GM12875 (cell line): Measurements from ENCODE around the gene SVIL.
"Not testable (repeated sequence)": the region's sequence is repeated elsewhere in the genome, so short reads cannot be mapped to it uniquely, and the experiment has no call there.

Source experiments
- H3K4me3 ChIP-seq: one replicate; pipeline ENCODE4 v1.5.1; 2011; ENCODE audit warnings: low read depth, low read length, control low read depth
- TF ChIP-seq, protein P1 (sequence below): IDR thresholded peaks from 2 replicates; pipeline ENCODE4 v1.5.1; 2011; ENCODE audit warnings: low read depth, mild to moderate bottlenecking, control low read depth, inconsistent platforms, low read length, moderate library complexity, borderline replicate concordance; ENCODE audit not compliant: insufficient read depth

Gene SVIL

GRCh38 chr10:29621161-29621560 lies 13.6 kb downstream of the SVIL start:
- no peak overlapping the region for H3K4me3 ChIP-seq
- TF ChIP-seq, protein P1, sequence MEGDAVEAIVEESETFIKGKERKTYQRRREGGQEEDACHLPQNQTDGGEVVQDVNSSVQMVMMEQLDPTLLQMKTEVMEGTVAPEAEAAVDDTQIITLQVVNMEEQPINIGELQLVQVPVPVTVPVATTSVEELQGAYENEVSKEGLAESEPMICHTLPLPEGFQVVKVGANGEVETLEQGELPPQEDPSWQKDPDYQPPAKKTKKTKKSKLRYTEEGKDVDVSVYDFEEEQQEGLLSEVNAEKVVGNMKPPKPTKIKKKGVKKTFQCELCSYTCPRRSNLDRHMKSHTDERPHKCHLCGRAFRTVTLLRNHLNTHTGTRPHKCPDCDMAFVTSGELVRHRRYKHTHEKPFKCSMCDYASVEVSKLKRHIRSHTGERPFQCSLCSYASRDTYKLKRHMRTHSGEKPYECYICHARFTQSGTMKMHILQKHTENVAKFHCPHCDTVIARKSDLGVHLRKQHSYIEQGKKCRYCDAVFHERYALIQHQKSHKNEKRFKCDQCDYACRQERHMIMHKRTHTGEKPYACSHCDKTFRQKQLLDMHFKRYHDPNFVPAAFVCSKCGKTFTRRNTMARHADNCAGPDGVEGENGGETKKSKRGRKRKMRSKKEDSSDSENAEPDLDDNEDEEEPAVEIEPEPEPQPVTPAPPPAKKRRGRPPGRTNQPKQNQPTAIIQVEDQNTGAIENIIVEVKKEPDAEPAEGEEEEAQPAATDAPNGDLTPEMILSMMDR = no peak

GRCh38 chr10:29620112-29620690 lies 14.6 kb downstream of the SVIL start:
- TF ChIP-seq, protein P1 = no peak
- H3K4me3 ChIP-seq = no peak overlapping the region

- TF ChIP-seq, protein P1 = no peak
- H3K4me3 ChIP-seq = no peak overlapping the region
Measured at GRCh38 chr10:29619241-29619669, 15.5 kb downstream of the SVIL start.

DNA sequence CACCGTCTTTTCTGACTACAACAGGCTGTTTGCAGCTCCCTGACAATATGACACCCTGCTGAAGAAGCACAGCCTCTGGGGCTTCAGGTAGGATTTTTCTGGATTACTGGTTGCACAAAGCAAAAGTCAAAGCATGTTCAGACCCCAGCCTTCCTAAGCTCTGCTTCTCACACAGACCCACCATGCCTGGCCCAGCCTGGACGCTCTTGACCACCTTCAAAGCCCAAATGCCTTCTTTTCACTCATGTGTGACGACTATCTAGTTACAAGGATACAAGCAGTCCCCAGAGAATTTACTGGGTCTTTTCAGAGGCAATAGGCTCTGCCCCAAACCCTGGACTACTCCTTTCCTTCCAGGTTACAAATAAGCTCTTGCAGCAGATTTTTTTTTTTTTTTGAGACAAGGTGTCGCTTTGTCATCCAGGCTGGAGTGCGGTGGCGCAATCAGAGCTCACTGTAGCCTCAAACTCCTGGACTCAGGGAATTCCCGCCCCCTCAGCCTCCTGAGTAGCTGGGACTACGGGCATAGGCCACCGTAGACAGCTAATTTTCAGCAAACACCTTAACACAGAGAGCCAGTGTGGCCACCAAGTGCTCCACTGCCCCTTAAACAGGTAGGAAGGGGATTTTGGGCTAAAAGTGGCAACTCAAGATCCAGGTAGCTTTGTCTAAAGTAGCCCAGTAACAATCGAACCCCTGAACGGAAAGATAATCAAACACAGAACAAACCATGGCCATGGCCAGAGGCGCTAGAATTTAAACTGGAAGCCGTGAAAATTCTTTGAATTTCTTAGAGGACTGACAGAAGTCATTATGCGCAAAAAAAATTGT lies 16.2 kb downstream of the SVIL start:
- TF ChIP-seq, protein P1 = no peak
- no peak overlapping the region for H3K4me3 ChIP-seq

- TF ChIP-seq, protein P1 = no peak
- H3K4me3 ChIP-seq = no peak overlapping the region
Measured at GRCh38 chr10:29617880-29618340, 16.9 kb downstream of the SVIL start.

DNA sequence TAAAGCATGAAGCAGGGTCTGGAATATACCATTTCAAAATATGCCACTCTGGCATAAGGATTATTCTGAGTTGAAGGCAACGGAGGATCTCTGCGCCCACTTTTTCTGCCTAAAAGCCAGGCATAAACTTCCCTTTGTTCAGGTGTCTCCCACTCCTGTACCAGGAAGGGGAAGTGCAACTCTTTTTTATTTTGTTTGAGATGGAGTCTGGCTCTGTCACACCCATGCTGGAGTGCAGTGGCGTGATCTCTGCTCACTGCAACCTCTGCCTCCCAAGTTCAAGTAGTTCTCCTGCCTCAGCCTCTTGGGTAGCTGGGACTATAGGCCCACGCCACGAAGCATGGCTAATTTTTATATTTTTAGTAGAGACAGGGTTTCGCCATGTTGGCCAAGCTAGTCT lies 18.2 kb downstream of the SVIL start:
- TF ChIP-seq, protein P1 = no peak
- no peak overlapping the region for H3K4me3 ChIP-seq

DNA sequence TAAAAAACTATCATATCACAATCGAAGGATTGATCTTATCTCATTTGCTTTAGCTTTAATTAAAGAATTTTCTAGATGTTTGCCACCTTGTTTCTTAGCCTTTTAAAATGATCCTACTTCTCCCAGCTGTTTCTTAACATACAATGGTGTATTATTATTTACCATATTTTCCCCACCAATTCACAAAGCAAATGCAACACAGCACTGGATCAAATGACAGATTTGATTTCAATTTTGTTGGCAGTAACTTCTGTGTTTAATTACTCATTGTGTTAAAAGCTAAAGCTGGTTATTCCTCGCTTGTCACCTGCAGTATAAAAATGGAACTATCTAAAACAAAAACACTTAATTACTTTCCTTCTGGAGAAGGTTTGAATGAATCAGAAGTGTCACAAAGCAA lies 19.6 kb downstream of the SVIL start:
- TF ChIP-seq, protein P1 = no peak
- H3K4me3 ChIP-seq = no peak overlapping the region

- H3K4me3 ChIP-seq = not testable (repeated sequence)
Measured at GRCh38 chr10:29614289-29614688, 20.5 kb downstream of the SVIL start.
